Naive B cell (primary cell): ENCODE measurements around the gene LIPC. TPM values are rescaled to one million over a fixed set of nuclear protein-coding genes. Genes with fewer than 3 reads are reported as not detected.

ENCODE experiments used
- ATAC-seq, 2 donors: fragments of 150-1000 bp; cut with Tn5 transposase; 2 replicates each; pipeline ENCODE4 v1.10.0; 2021; ENCODE audit warnings: low read depth in 2 of 2, mild to moderate bottlenecking in 2 of 2, moderate library complexity in 2 of 2
- DNase-seq: peaks from one replicate; pipeline ENCODE4 v3.0.0; 2022
- H3K27ac Mint-ChIP-seq, 6 donors: one replicate each; pipeline ENCODE4 v1.8.0; 2020 to 2022; ENCODE audit warnings: mild to moderate bottlenecking in 6 of 6, mixed read lengths in 6 of 6, moderate library complexity in 5 of 6, inconsistent platforms in 2 of 6
- H3K27me3 Mint-ChIP-seq, 3 donors: one replicate each; pipeline ENCODE4 v1.8.0; 2021 to 2022; ENCODE audit warnings: mixed read lengths in 3 of 3, mild to moderate bottlenecking in 1 of 3
- H3K36me3 Mint-ChIP-seq, 2 donors: one replicate each; pipeline ENCODE4 v1.8.0; 2020 to 2022; ENCODE audit warnings: mixed read lengths in 2 of 2, inconsistent platforms in 1 of 2, mild to moderate bottlenecking in 1 of 2
- H3K4me1 Mint-ChIP-seq, 3 donors: one replicate each; pipeline ENCODE4 v1.8.0; 2020 to 2022; ENCODE audit warnings: mixed read lengths in 3 of 3, inconsistent platforms in 1 of 3, mild to moderate bottlenecking in 1 of 3, moderate library complexity in 1 of 3
- H3K4me3 Mint-ChIP-seq, 8 donors: one replicate each; pipeline ENCODE4 v1.8.0; 2020 to 2022; ENCODE audit warnings: mild to moderate bottlenecking in 8 of 8, mixed read lengths in 8 of 8, moderate library complexity in 8 of 8, inconsistent platforms in 2 of 8
- H3K9me3 Mint-ChIP-seq, 7 donors: one replicate each; pipeline ENCODE4 v1.8.0; 2020 to 2022; ENCODE audit warnings: mixed read lengths in 7 of 7, mild to moderate bottlenecking in 5 of 7, inconsistent platforms in 2 of 7, moderate library complexity in 1 of 7
- polyA plus RNA-seq, 6 donors: library from polyadenylated mRNA; unstranded; fragments of 300-500 nt; fragmentation: Illumina TruSeq; gene quantifications; one replicate each; pipeline ENCODE4 v1.2.3, GENCODE V29; 2021; ENCODE audit warnings: low read depth in 6 of 6

Gene LIPC
- polyA plus RNA-seq, 6 donors from 2014 or later = 0.33 TPM; not detected in 5

- H3K9me3 Mint-ChIP-seq = no peaks in the 10 kb centered on the region
- peaks cover 0 to 9% (median 6%) of the 10 kb centered on the region in 3 donors for H3K27me3 Mint-ChIP-seq
These were observed 33.7 kb upstream of the LIPC start for GRCh38 chr15:58398071-58398470.

GRCh38 chr15:58398643-58399042, 33.1 kb upstream of the LIPC start:
- H3K27ac Mint-ChIP-seq = no peak overlapping the region
- H3K27me3 Mint-ChIP-seq = peaks cover 0 to 9% (median 5%) of the 10 kb centered on the region in 3 donors
- H3K36me3 Mint-ChIP-seq = no peaks in the 10 kb centered on the region
- no peaks in the 10 kb centered on the region for H3K9me3 Mint-ChIP-seq
- no peak for DNase-seq
- H3K4me3 Mint-ChIP-seq = no peak overlapping the region
- no peak for ATAC-seq
- no peaks in the 10 kb centered on the region for H3K4me1 Mint-ChIP-seq

More at GRCh38 chr15:58398071-58398470, 33.7 kb upstream of the LIPC start:
- no peak for ATAC-seq
- no peak for DNase-seq
- H3K36me3 Mint-ChIP-seq = no peaks in the 10 kb centered on the region
- H3K4me3 Mint-ChIP-seq = no peak overlapping the region
- no peaks in the 10 kb centered on the region for H3K4me1 Mint-ChIP-seq
- H3K27ac Mint-ChIP-seq = no peak overlapping the region

GRCh38 chr15:58399739-58400138, 32.1 kb upstream of the LIPC start:
- Mint-ChIP-seq H3K9me3 (no peaks in the 10 kb centered on the region), H3K36me3 (no peaks in the 10 kb centered on the region), H3K4me3 (no peak overlapping the region), H3K4me1 (no peaks in the 10 kb centered on the region), H3K27me3 (peaks cover 0 to 4% (median 0%) of the 10 kb centered on the region in 3 donors), H3K27ac (no peak overlapping the region)
- ATAC-seq = no peak
- no peak for DNase-seq

GRCh38 chr15:58401276-58401675, 30.5 kb upstream of the LIPC start:
- H3K4me3 Mint-ChIP-seq = no peak overlapping the region
- ATAC-seq = no peak

GRCh38 chr15:58401991-58402649, 29.7 kb upstream of the LIPC start:
- no peak overlapping the region for H3K4me3 Mint-ChIP-seq
- H3K4me1 Mint-ChIP-seq = no peaks in the 10 kb centered on the region
- no peak for ATAC-seq
- H3K9me3 Mint-ChIP-seq = no peaks in the 10 kb centered on the region
- peak overlapping the region in 1 of 6 donors; percentile 3 for H3K27ac Mint-ChIP-seq
- no peaks in the 10 kb centered on the region for H3K36me3 Mint-ChIP-seq
- peaks cover 0 to 4% (median 0%) of the 10 kb centered on the region in 3 donors for H3K27me3 Mint-ChIP-seq
- no peak for DNase-seq

More at GRCh38 chr15:58401276-58401675, 30.5 kb upstream of the LIPC start:
- DNase-seq = no peak
- no peaks in the 10 kb centered on the region for H3K36me3 Mint-ChIP-seq
- H3K27me3 Mint-ChIP-seq = peaks cover 0 to 4% (median 0%) of the 10 kb centered on the region in 3 donors
- no peaks in the 10 kb centered on the region for H3K4me1 Mint-ChIP-seq
- H3K27ac Mint-ChIP-seq = no peak overlapping the region
- no peaks in the 10 kb centered on the region for H3K9me3 Mint-ChIP-seq

- no peaks in the 10 kb centered on the region for H3K4me1 Mint-ChIP-seq
- no peak overlapping the region for H3K4me3 Mint-ChIP-seq
- H3K36me3 Mint-ChIP-seq = no peaks in the 10 kb centered on the region
- ATAC-seq (no peak), DNase-seq (no peak)
- H3K27ac Mint-ChIP-seq = no peak overlapping the region
- H3K9me3 Mint-ChIP-seq = no peaks in the 10 kb centered on the region
- H3K27me3 Mint-ChIP-seq = peaks cover 0 to 4% (median 0%) of the 10 kb centered on the region in 3 donors
These were observed 28.2 kb upstream of the LIPC start for GRCh38 chr15:58403581-58403980.

- no peaks in the 10 kb centered on the region for H3K36me3 Mint-ChIP-seq
- no peak for DNase-seq
- H3K9me3 Mint-ChIP-seq = no peaks in the 10 kb centered on the region
- H3K4me1 Mint-ChIP-seq = peaks cover 0 to 3% (median 0%) of the 10 kb centered on the region in 3 donors
- no peak for ATAC-seq
- H3K4me3 Mint-ChIP-seq = no peak overlapping the region
- no peak overlapping the region for H3K27ac Mint-ChIP-seq
- peaks cover 0 to 4% (median 0%) of the 10 kb centered on the region in 3 donors for H3K27me3 Mint-ChIP-seq
These were observed 27.8 kb upstream of the LIPC start for GRCh38 chr15:58404020-58404419.

- peaks cover 0 to 4% (median 0%) of the 10 kb centered on the region in 3 donors for H3K27me3 Mint-ChIP-seq
- ATAC-seq = no peak
- DNase-seq = no peak
- no peaks in the 10 kb centered on the region for H3K9me3 Mint-ChIP-seq
- no peak overlapping the region for H3K4me3 Mint-ChIP-seq
- no peak overlapping the region for H3K27ac Mint-ChIP-seq
- H3K36me3 Mint-ChIP-seq = no peaks in the 10 kb centered on the region
- peaks cover 0 to 10% (median 5%) of the 10 kb centered on the region in 3 donors for H3K4me1 Mint-ChIP-seq
These were observed 27.1 kb upstream of the LIPC start for GRCh38 chr15:58404722-58405121.

GRCh38 chr15:58405865-58406264, 25.9 kb upstream of the LIPC start:
- no peak for ATAC-seq
- H3K36me3 Mint-ChIP-seq = no peaks in the 10 kb centered on the region
- H3K9me3 Mint-ChIP-seq = no peaks in the 10 kb centered on the region
- H3K27ac Mint-ChIP-seq = peak overlapping the region in 1 of 6 donors; percentile 15
- DNase-seq = no peak
- H3K4me3 Mint-ChIP-seq = peak overlapping the region in 1 of 8 donors; percentile 34
- peaks cover 0 to 4% (median 0%) of the 10 kb centered on the region in 3 donors for H3K27me3 Mint-ChIP-seq
- peaks cover 5 to 18% (median 15%) of the 10 kb centered on the region in 3 donors for H3K4me1 Mint-ChIP-seq

GRCh38 chr15:58406811-58407210, 25.0 kb upstream of the LIPC start:
- ATAC-seq = no peak

GRCh38 chr15:58407236-58407775, 24.5 kb upstream of the LIPC start:
- Mint-ChIP-seq H3K27ac (no peak overlapping the region), H3K36me3 (no peaks in the 10 kb centered on the region), H3K4me3 (peak overlapping the region in 1 of 8 donors; percentile 69), H3K4me1 (peaks cover 5 to 18% (median 15%) of the 10 kb centered on the region in 3 donors), H3K27me3 (peaks cover 0 to 4% (median 0%) of the 10 kb centered on the region in 3 donors), H3K9me3 (no peaks in the 10 kb centered on the region)
- DNase-seq (no peak), ATAC-seq (no peak)

More at GRCh38 chr15:58406811-58407210, 25.0 kb upstream of the LIPC start:
- DNase-seq = no peak
- Mint-ChIP-seq H3K9me3 (no peaks in the 10 kb centered on the region), H3K27ac (no peak overlapping the region), H3K4me3 (no peak overlapping the region), H3K4me1 (peaks cover 5 to 18% (median 15%) of the 10 kb centered on the region in 3 donors), H3K36me3 (no peaks in the 10 kb centered on the region), H3K27me3 (peaks cover 0 to 4% (median 0%) of the 10 kb centered on the region in 3 donors)

- DNase-seq (no peak), ATAC-seq (no peak)
- no peak overlapping the region for H3K4me3 Mint-ChIP-seq
These were observed 24.0 kb upstream of the LIPC start for GRCh38 chr15:58407778-58408177.

GRCh38 chr15:58409861-58410260, 21.9 kb upstream of the LIPC start:
- Mint-ChIP-seq H3K27me3 (no peaks in the 10 kb centered on the region), H3K4me1 (peaks cover 5 to 18% (median 15%) of the 10 kb centered on the region in 3 donors), H3K27ac (peak overlapping the region in 2 of 6 donors; percentile 42 to 67), H3K4me3 (peak overlapping the region in 4 of 8 donors; percentile 13 to 75 (median 52)), H3K9me3 (no peaks in the 10 kb centered on the region), H3K36me3 (no peaks in the 10 kb centered on the region)
- DNase-seq (no peak), ATAC-seq (no peak)

More at GRCh38 chr15:58407778-58408177, 24.0 kb upstream of the LIPC start:
- Mint-ChIP-seq H3K27ac (no peak overlapping the region), H3K36me3 (no peaks in the 10 kb centered on the region), H3K27me3 (peaks cover 0 to 4% (median 0%) of the 10 kb centered on the region in 3 donors), H3K4me1 (peaks cover 5 to 18% (median 15%) of the 10 kb centered on the region in 3 donors), H3K9me3 (no peaks in the 10 kb centered on the region)

- peak overlapping the region in 5 of 8 donors; percentile 44 to 59 (median 56) for H3K4me3 Mint-ChIP-seq
- H3K36me3 Mint-ChIP-seq = no peaks in the 10 kb centered on the region
- peaks cover 5 to 18% (median 15%) of the 10 kb centered on the region in 3 donors for H3K4me1 Mint-ChIP-seq
- no peaks in the 10 kb centered on the region for H3K27me3 Mint-ChIP-seq
- H3K27ac Mint-ChIP-seq = peak overlapping the region in 2 of 6 donors; percentile 82 to 89
- peak in 1 of 2 donors; percentile 37 for ATAC-seq
- DNase-seq = no peak
- H3K9me3 Mint-ChIP-seq = no peaks in the 10 kb centered on the region
These were observed 21.4 kb upstream of the LIPC start for GRCh38 chr15:58410353-58410752.
